NCI-H446 treated with DMSO at 0.1 percent for 48 hours (cell line): Measurements from ENCODE around the gene CD83.
"Not testable (repeated sequence)": the region's sequence is repeated elsewhere in the genome, so short reads cannot be mapped to it uniquely, and the experiment has no call there.

Source experiments
- DNase-seq: peaks from one replicate; lab custom pipeline; 2025; lab: John Stamatoyannopoulos, UW

The CD83 gene

DNA sequence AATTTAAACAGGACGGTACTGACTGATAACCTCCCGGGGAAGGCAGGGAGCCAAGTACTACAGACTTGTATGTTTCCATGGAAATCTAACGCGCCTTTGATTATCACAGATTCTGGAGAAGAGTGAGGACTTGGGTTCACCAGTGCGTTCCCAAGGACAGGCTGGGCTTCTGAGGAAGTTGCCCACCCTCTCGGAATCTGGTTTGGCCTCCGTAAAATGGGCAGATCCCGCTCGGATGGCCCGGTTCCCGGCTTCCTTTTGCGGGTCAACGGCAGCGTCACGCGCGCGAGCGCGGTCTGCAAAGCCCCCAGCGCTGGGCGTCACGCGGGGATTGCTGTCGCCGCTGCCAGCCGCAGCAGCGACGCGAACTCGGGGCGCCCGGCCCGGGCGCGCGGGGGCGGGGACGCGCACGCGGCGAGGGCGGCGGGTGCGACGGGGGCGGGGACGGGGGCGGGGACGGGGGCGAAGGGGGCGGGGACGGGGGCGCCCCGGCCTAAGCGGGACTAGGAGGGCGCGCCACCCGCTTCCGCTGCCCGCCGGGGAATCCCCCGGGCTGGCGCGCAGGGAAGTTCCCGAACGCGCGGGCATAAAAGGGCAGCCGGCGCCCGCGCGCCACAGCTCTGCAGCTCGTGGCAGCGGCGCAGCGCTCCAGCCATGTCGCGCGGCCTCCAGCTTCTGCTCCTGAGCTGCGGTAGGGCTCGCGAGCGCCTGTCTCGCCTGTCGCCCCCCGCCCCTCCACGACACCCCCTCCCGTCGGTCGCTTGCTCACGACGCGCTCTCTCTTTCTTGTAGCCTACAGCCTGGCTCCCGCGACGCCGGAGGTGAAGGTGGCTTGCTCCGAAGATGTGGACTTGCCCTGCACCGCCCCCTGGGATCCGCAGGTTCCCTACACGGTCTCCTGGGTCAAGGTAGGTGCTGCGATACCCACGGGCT, at the start of gene CD83:
Gene CD83, plus strand, starts transcription at position 615 of the 933 bp plus-strand sequence. Its CDS starts 40 bp downstream, at position 655.
- DNase-seq: peak; percentile 31

GRCh38 chr6:14068133-14068532, 49.4 kb upstream of the CD83 start:
- DNase-seq: no peak

DNA sequence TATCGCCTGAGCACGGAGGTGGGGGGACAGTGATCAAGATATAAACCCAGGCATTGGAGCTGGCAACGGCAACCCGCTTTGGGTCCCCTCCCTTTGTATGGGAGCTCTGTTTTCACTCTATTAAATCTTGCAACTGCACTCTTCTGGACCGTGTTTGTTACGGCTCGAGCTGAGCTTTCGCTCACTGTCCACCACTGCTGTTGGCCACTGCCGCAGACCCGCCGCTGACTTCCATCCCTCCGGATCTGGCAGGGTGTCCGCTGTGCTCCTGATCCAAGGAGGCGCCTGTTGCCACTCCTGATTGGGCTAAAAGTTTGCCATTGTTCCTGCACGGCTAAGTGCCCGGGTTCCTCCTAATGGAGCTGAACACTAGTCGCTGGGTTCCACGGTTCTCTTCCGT, 48.9 kb upstream of the CD83 start:
- DNase-seq: no peak

DNA sequence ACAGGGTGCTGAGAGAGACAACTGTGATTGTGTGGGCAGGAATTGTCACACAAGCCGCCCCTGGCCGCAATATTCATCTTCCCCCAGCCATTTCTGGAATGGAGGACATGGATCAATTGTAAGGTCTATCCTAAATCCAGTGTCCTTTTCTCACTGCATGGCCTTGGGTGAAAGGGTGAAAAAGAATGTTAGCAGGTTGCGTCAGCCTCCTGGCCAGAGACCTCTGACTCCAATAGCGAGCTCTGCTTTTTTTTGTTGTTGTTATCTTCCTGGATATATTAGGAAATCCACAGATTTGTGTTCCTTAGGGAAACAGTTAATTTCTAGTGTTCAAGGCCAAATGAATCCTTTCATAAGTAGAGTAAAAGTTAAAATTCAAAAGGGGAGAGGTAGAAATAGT, 47.1 kb upstream of the CD83 start:
- DNase-seq: no peak

GRCh38 chr6:14072084-14072483, 45.5 kb upstream of the CD83 start:
- DNase-seq: no peak

GRCh38 chr6:14073561-14074354, 43.8 kb upstream of the CD83 start:
- DNase-seq: not testable (repeated sequence)

- DNase-seq: no peak
Observed at GRCh38 chr6:14074476-14075094, 43.0 kb upstream of the CD83 start.

DNA sequence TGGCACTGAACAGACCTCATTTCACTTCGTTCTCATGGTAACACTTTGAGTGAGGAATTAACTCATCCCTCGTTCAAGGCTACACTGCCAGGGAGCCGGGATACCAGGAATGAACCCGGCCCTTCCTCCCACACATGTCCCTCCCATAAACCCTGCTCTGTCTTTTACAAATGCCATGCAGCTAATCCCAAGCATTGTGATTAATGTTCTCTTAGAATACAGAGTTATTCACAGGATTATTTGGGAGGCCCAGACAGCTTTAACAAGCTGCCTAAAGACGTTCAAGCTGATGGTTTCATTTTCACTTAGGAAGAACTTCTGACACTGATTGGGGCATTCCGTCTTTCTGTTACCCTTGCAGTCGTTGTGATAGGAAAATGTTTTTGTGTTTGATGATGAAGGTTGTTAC, 42.5 kb upstream of the CD83 start:
- no peak for DNase-seq

DNA sequence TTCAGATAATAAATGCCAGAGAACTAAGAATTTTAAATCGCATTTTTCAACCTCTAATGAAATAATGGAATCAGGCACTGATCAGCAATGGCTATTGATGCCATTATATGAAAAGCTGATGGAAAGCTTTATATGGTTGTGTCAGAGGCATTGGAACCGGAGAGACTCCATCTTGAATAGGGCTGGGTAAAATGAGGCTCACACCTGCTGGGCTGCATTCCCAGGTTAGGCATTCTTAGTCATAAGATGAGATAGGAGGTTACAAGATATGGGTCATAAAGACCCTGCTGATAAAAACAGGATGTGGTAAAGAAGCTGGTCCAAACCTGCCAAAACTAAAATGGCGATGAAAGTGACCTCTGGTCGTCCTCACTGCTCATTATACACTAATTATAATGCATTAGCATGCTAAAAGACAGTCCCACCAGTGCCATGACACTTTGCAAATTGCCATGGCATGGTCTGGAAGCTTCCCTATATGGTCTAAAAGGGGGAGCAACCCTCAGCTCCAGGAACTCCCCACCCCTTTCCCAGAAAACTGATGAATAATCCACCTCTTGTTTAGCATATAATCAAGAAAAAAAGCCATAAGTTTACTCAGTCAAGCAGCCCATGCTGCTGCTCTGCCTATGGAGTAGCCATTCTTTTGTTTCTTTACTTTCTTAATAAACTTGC, 40.2 kb upstream of the CD83 start:
- no peak for DNase-seq

DNA sequence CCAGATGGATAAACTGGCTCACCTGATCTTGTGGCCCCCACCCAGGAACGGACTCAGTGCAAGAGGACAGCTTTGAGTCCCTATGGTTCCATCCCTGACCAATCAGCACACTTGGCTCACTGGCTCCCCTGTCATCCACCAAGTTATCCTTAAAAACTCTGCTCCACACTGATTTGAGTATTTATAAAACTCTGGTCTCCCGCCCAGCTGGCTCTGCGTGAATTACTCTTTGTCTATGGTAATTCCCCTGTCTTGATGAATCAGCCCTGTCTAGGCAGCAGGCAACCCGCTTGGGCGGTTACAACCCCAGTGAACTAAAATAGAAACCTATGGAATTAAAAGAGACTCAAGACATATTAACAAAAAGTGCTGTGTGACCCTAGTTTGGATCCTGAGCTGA, 38.1 kb upstream of the CD83 start:
- no peak for DNase-seq

DNA sequence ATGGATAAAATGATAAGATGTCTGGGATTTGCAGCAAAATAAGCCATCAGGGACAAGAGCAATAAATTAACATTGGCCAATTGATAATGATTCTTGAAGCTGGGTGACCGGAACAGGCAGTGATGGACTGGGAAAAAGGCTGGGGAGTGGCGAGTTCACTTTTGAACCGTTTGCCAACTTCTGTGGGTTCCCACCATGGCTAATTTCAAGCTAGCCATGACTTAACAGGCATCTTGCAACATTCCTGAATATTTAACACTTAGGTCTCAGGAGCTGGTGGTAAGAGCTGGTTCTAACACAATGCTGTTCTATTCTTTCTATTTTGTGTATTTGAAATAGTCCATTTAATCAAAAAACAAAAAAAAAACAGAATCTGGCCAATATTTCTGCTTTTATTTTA, 37.6 kb upstream of the CD83 start:
- no peak for DNase-seq

GRCh38 chr6:14081126-14081525, 36.4 kb upstream of the CD83 start:
- no peak for DNase-seq

GRCh38 chr6:14082771-14083170, 34.8 kb upstream of the CD83 start:
- DNase-seq: no peak

DNA sequence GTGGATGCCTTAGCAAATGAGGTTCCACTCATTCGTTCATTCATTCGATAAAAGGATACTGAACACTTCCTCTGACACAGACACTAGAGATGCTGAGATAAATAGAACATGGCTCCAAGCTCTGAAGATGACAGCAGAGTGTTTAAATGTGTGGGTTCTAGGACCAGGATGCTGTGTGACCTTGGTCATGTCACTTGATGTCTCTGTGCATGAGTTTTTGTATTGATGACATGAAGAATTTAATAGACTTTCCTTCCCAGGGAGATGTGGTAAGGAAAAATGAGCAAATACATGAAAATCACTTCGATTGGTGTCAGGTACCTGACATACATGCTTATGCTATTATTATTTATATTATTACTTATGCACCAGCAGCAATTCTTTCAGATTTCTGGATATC, 34.3 kb upstream of the CD83 start:
- no peak for DNase-seq

GRCh38 chr6:14083751-14084150, 33.8 kb upstream of the CD83 start:
- no peak for DNase-seq

DNA sequence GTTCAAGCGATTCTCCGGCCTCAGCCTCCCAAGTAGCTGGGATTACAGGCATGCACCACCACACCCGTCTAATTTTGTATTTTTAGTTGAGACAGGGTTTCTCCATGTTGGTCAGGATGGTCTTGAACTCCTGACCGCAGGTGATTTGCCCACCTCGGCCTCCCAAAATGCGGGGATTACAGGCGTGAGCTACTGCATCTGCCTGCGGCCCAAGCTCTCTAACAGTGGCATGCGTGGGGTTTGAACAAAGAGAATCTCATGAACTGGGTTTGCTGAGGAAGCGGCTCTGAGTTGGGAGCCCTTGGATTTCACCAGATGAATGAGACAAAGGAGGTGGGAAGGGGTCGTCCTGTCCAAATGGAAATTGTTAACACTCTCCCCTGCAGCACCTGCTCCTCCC, 33.2 kb upstream of the CD83 start:
- DNase-seq: no peak

DNA sequence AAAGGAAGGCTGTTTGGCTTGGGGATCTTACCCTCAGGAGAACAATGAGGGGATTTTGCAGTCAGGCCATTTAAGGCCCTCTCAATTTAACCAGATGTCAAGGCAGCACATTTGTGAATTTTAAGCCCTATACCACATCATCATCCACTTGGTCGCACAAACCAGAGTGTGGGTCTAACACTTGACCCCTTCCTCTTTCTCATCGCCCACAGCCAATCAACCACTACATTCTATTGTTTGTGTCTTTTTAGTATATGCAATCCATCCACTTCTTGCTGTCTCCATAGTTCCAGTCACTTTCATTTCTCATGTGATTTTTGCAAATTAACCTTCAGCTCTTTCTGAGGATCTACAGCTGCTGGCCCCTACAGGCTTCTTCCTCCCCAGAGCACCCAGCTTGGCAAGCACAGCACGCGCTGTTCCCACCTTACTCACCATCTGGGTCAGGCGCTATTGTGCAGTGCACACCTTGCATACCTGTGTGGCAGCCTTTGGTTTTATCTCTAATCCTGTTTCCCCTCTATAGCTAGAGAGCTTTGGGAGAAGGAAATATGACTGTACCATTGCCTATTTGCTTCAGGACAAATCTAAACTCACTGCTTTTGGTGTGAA, 32.3 kb upstream of the CD83 start:
- no peak for DNase-seq

GRCh38 chr6:14086701-14087100, 30.9 kb upstream of the CD83 start:
- DNase-seq: no peak

DNA sequence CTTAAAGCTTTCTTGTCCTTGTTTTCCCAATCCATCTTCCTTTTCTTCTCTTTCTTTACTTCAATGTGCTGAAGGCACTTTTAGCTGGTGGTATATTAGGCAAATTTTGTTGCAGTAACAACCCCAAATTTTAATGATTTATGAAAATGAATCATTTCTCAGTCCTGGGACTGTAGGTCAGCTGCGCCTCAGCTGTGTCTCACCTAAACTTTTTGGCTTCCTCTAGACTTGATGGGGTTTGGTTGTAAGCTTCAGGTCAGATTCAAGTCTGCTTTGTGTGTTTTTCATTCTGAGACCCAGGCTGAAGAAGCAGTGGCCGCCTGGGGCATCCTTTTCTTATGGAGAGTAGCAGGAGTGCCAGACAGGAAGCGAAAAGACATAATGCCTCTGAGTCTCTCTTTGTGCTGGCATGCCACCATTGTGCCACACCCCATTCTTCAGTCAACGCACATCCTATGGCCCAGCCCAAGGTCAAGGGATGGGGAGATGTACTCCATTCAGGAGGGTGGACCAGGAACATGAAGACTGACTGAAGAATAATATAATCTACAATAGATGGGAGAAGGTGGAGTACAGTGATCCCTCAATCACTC, 28.9 kb upstream of the CD83 start:
- no peak for DNase-seq

DNA sequence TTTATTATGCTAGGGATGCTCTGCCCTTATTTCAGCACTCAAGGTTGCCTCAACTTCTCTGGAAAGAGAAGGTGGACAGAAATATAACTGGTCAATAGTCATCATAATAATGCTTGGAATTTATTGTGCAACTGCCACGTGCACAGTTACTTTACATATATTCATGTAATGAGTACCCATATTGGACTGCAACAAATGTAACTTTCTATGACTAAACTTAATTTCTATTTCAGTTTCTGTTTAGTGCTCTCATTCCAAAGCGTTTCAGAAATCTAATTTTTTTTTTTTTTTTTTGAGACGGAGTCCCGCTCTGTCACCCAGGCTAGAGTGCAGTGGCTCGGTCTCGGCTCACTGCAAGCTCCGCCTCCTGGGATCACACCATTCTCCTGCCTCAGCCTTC, 28.3 kb upstream of the CD83 start:
- DNase-seq: no peak

DNA sequence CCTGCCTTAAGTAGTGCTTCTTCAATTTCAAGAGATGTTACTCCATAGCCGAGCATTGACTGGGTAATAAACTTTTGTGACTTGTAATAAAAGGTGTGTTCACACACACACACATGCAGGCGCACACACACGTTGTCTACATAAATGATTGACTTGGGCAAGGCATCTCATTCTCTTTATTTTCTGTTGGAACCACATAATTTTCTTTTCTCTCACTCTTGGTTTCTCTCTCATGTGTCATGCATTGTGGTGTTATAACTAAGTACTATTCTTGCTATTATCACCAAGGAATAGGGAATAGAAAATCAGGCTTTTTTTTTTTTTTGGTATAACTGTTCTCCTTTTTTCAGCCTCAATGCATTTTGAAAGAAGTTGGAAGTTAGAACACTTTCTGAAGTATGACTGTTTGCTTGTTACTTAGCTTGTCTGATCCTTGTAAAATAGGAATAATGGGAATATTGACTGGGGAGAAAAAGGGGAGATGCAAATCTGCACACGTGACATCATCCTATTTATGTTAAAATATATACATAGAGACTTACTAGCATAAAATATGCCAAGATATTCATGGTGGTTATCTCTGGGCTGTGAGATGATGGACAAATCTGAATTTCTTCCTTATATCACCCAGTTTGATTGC, 26.1 kb upstream of the CD83 start:
- DNase-seq: no peak
